Kidney epithelial cell (primary cell): Measurements from ENCODE around the gene FNDC7. TPM values are rescaled to one million over a fixed set of nuclear protein-coding genes. Genes with fewer than 3 reads are reported as not detected.

ENCODE experiments used
- DNase-seq: peaks from one replicate; pipeline ENCODE4 v3.0.0-alpha.2; 2010; ENCODE audit warnings: low read depth
- H3K27me3 ChIP-seq: 2 replicates; pipeline ENCODE4 v1.6.0; 2011; ENCODE audit warnings: low read length; ENCODE audit not compliant: control insufficient read depth, insufficient read depth
- H3K36me3 ChIP-seq: 2 replicates; pipeline ENCODE4 v1.5.1; 2011; ENCODE audit warnings: low read length; ENCODE audit not compliant: control insufficient read depth, insufficient read depth
- H3K4me3 ChIP-seq: 2 replicates; pipeline ENCODE4 v1.5.1; 2011; ENCODE audit warnings: low read depth, mild to moderate bottlenecking, control low read depth, low read length
- total RNA-seq: library from RNA; depleted of rRNA; stranded (reverse); fragments of >200 nt; gene quantifications from 2 replicates; pipeline ENCODE4 v1.2.3, GENCODE V29; 2015
- TF ChIP-seq, protein P1 (sequence below): IDR thresholded peaks from 2 replicates; pipeline ENCODE4 v1.5.1; 2011; ENCODE audit warnings: mild to moderate bottlenecking, moderate library complexity, low read length, control low read depth, inconsistent platforms; ENCODE audit not compliant: insufficient read depth, poor library complexity, severe bottlenecking

The FNDC7 gene
- total RNA-seq, 1 donor from 2014 or later, result not detected

DNA sequence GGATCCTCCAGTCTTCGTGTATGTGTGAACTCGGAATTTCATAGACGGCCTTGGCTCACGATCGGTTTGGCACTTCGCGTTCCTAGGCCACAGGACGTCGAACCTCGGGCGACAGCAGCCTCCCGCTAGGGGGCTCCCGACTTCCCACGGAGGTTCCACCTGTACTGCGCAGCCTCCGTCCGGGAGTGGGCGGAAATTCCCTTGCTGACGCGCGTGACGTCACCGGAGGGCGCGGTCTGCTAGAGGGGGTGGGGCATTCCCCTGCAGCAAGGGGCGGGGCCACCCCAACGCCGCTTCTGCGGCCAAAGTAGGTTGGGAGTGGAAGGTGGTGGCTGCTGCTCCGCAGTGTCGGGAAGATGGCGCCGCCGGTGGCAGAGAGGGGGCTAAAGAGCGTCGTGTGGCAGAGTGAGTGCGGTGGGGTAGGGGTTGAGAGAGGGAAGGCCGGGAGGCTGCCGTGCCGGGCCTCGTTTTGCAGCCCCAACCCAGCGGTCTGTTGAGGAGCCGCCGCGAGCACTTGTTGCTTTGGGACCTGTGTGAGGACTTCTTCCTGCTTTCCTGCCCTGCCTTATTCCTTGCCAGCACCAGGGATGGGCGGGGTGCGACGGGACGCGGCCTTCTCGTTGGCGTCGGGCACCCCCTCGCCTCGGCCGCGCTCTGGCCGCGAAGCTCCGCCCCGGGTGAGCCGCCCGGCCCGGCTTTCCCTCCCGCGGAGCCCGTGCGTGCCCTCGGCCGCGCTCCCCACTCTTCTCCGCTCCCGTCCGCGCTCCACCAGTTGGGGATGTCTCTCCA lies 33.9 kb downstream of the FNDC7 start, which contains the start of gene STXBP3:
TSS of gene STXBP3 (plus strand) at position 293 of the 789 bp plus-strand sequence. CDS start at position 357, 64 bp downstream.
- DNase-seq, result peak; percentile 81
- Histone ChIP-seq H3K27me3 (no peaks in the 10 kb centered on the region), H3K36me3 (no peaks in the 10 kb centered on the region), H3K4me3 (peak within 1 kb of the TSS; percentile 97)
- TF ChIP-seq, protein P1, sequence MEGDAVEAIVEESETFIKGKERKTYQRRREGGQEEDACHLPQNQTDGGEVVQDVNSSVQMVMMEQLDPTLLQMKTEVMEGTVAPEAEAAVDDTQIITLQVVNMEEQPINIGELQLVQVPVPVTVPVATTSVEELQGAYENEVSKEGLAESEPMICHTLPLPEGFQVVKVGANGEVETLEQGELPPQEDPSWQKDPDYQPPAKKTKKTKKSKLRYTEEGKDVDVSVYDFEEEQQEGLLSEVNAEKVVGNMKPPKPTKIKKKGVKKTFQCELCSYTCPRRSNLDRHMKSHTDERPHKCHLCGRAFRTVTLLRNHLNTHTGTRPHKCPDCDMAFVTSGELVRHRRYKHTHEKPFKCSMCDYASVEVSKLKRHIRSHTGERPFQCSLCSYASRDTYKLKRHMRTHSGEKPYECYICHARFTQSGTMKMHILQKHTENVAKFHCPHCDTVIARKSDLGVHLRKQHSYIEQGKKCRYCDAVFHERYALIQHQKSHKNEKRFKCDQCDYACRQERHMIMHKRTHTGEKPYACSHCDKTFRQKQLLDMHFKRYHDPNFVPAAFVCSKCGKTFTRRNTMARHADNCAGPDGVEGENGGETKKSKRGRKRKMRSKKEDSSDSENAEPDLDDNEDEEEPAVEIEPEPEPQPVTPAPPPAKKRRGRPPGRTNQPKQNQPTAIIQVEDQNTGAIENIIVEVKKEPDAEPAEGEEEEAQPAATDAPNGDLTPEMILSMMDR, result peak; percentile 97

DNA sequence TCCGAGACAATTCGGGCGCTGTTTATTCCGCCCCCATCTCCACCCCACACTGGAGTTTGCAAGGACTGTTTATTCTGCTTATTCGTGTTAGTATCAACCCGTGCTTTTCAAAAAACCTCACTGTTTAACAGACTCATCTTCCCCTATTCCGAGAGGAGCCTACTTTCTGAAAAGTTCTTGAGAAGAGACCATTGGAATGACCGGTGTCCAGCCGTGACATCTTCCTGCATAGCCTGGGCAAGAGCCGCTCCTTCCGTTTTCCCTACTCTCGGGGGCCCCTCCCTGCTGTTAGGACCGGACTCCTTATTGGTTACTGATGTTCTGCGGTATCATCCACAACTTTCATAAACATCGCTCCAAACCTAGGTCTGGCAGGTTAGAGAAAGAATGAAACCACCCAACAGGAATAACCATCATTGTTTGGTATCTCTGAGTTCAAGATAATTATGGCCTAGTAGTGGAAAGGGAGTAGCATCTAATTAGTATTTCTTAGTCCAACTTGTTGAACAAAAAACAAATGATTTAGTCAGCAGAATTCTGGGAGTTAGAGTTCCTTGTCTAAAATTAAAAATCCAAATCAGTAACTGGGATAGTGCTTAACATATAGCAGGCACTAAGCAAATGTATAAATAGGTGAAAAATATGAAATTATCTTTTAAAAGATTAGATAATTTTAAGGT lies 34.6 kb downstream of the FNDC7 start:
- TF ChIP-seq, protein P1, result no peak
- peak; percentile 52 for DNase-seq
- Histone ChIP-seq H3K4me3 (peak overlapping the region; percentile 97), H3K27me3 (no peaks in the 10 kb centered on the region), H3K36me3 (no peaks in the 10 kb centered on the region)

DNA sequence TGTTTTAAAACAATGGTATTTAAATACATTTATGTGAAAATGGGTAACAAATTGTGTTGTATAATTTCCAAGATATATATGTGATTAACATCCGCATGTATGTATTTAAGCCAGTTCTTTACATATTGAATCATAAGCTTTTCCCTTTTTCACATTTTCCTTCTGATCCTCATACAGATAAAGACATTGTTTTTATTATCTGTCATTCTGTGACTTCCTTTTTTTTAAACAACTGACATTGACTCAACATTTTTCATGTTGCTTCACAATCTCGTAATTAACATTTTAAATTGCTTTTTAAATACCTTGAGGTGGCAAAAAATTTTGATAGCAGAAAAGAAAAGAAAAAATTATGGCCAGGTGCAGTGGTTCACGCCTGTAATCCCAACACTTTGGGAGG lies 35.2 kb downstream of the FNDC7 start:
- TF ChIP-seq, protein P1, result no peak
- no peaks in the 10 kb centered on the region for H3K36me3 ChIP-seq
- no peaks in the 10 kb centered on the region for H3K27me3 ChIP-seq
- no peak for DNase-seq
- H3K4me3 ChIP-seq, result no peak overlapping the region

DNA sequence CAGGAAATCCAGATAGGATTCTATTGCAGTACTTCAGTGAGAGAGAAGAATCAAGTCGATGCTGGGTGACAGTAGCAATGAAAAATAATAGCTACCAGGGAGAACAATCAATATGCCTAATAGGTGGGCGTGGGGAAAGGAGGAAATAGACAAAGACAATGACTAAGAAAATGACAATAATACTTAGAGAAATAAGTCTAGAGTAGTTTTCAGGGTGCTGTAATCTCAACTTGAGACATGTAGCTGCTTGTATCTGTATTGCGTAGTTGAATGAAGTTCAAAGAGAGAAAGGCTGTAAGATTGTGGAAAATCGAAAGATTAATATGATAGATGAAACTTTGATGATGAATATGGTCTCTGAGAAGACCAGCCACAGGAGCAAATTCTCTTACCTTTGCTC lies 36.4 kb downstream of the FNDC7 start:
- H3K4me3 ChIP-seq, result no peak overlapping the region
- H3K27me3 ChIP-seq, result no peaks in the 10 kb centered on the region
- H3K36me3 ChIP-seq, result no peaks in the 10 kb centered on the region
- TF ChIP-seq, protein P1, result no peak
- DNase-seq, result no peak

DNA sequence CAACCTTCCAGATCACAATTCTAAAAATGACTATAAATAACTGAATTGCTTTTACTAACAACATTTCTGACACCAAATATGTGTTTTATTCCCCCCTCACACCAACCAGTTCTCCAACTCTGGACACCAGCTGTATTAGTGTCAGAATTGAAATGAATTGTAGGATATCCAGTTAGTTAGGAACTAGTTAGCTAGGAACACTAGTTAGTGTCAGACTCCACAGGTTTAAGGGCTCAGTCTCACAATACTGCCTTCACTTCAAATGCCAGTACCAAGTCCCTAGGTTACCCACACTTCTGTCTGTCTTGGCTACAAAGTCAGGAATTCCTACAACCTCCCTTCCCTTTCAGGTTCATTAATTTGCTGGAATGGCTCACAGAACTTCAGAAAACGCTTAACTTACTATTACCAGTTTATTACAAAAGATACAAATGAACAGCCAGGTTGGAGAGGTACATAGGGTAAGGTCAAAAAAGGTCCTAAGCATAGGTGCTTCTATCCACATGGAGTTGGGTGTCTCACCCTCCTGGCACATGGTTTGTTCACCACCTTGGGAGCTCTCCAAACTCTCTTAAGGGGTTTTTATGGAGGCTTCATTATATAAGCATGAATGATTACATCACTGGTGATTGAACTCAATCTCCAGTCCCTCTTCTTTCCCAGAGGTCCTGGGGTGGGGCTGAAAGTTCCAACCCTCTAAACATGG lies 37.9 kb downstream of the FNDC7 start:
- DNase-seq, result peak; percentile 51
- H3K4me3 ChIP-seq, result no peak overlapping the region
- TF ChIP-seq, protein P1, result no peak
- no peaks in the 10 kb centered on the region for H3K27me3 ChIP-seq
- H3K36me3 ChIP-seq, result no peaks in the 10 kb centered on the region
